Karpas-422 (cell line): ENCODE results near the gene SRSF3. TPM values are rescaled to one million over a fixed set of nuclear protein-coding genes. Genes with fewer than 3 reads are reported as not detected.
"Not testable (repeated sequence)": the region's sequence is repeated elsewhere in the genome, so short reads cannot be mapped to it uniquely, and the experiment has no call there.

Experiments used
- DNase-seq: peaks from one replicate; pipeline ENCODE4 v3.0.0-alpha.2; 2015
- H2AFZ ChIP-seq: fragments of 200-600 bp; sonication (generic); 2 replicates; pipeline ENCODE4 v1.6.1; 2014; ENCODE audit warnings: antibody characterized with exemption, low read length, mixed read lengths
- H3K27ac ChIP-seq: fragments of 200-600 bp; sonication (generic); 2 replicates; pipeline ENCODE4 v1.5.1; 2014; ENCODE audit warnings: mild to moderate bottlenecking, low read length, moderate library complexity
- H3K27me3 ChIP-seq: fragments of 200-600 bp; sonication (generic); 2 replicates; pipeline ENCODE4 v1.6.1; 2014; ENCODE audit warnings: low read length, mixed read lengths
- H3K36me3 ChIP-seq: fragments of 200-600 bp; sonication (generic); 2 replicates; pipeline ENCODE4 v1.6.1; 2014; ENCODE audit warnings: low read length, mixed read lengths; ENCODE audit not compliant: insufficient read depth
- H3K4me1 ChIP-seq: fragments of 200-600 bp; sonication (generic); 2 replicates; pipeline ENCODE4 v1.6.1; 2014; ENCODE audit warnings: mild to moderate bottlenecking, low read length, mixed read lengths
- H3K4me2 ChIP-seq: fragments of 200-600 bp; sonication (generic); 2 replicates; pipeline ENCODE4 v1.6.1; 2014; ENCODE audit warnings: low read length, low read depth, mild to moderate bottlenecking; ENCODE audit not compliant: poor library complexity, severe bottlenecking
- H3K4me3 ChIP-seq: fragments of 200-600 bp; sonication (generic); 2 replicates; pipeline ENCODE4 v1.5.1; 2014; ENCODE audit warnings: mild to moderate bottlenecking, antibody characterized with exemption, low read length, mixed read lengths
- H3K79me2 ChIP-seq: fragments of 200-600 bp; sonication (generic); 2 replicates; pipeline ENCODE4 v1.6.1; 2014; ENCODE audit warnings: mild to moderate bottlenecking, low read length, mixed read lengths
- H3K9ac ChIP-seq: fragments of 200-600 bp; sonication (generic); 2 replicates; pipeline ENCODE4 v1.6.0; 2014; ENCODE audit warnings: low read length
- H3K9me2 ChIP-seq: fragments of 200-600 bp; sonication (generic), shearing (Covaris generic); replicated peaks from 2 replicates; pipeline ENCODE4 v1.6.0; 2014; ENCODE audit warnings: mild to moderate bottlenecking, low read length, moderate library complexity; ENCODE audit not compliant: insufficient read depth
- H3K9me3 ChIP-seq: fragments of 300-700, 200-600 bp; sonication (generic); 2 replicates; pipeline ENCODE4 v1.6.1; 2014; ENCODE audit warnings: low read length, mixed read lengths
- H4K20me1 ChIP-seq: fragments of 200-600 bp; sonication (generic); 2 replicates; pipeline ENCODE4 v1.6.1; 2014; ENCODE audit warnings: mild to moderate bottlenecking, antibody characterized with exemption, low read length, low read depth; ENCODE audit not compliant: insufficient read depth
- total RNA-seq: library from RNA; depleted of rRNA; stranded (reverse); fragments of >200 nt; shearing (Covaris generic); gene quantifications from 2 replicates; pipeline ENCODE4 v1.2.3, GENCODE V29; 2014; ENCODE audit warnings: low replicate concordance

The SRSF3 gene
- total RNA-seq, 1 experiment from 2014 or later, result 216 TPM

- Histone ChIP-seq H4K20me1 (no peaks in the 10 kb centered on the region), H3K9me3 (no peaks in the 10 kb centered on the region), H3K4me2 (no peak overlapping the region), H2AFZ (no peak overlapping the region), H3K9ac (no peak overlapping the region), H3K79me2 (no peaks in the 10 kb centered on the region), H3K4me3 (no peak overlapping the region), H3K36me3 (no peaks in the 10 kb centered on the region), H3K27me3 (no peaks in the 10 kb centered on the region), H3K27ac (no peak overlapping the region), H3K9me2 (no peaks in the 10 kb centered on the region), H3K4me1 (peaks cover 10% of the 10 kb centered on the region)
- no peak for DNase-seq
These were observed 12.4 kb upstream of the SRSF3 start for GRCh38 chr6:36581716-36582115.

- DNase-seq, result no peak
- no peak overlapping the region for H2AFZ ChIP-seq
These were observed 7.6 kb upstream of the SRSF3 start for GRCh38 chr6:36586606-36587005.

GRCh38 chr6:36589025-36589400 lies 5.1 kb upstream of the SRSF3 start:
- H3K9me3 ChIP-seq, H3K4me3 ChIP-seq, H3K9ac ChIP-seq, H3K27ac ChIP-seq, H3K4me2 ChIP-seq, H2AFZ ChIP-seq, H3K36me3 ChIP-seq, H3K9me2 ChIP-seq, H3K27me3 ChIP-seq, DNase-seq, H4K20me1 ChIP-seq, H3K79me2 ChIP-seq: not testable (repeated sequence)
- H3K4me1 ChIP-seq, result peaks cover 27% of the 10 kb centered on the region

More at GRCh38 chr6:36586606-36587005, 7.6 kb upstream of the SRSF3 start:
- Histone ChIP-seq H3K27me3 (no peaks in the 10 kb centered on the region), H3K9ac (no peak overlapping the region), H3K36me3 (no peaks in the 10 kb centered on the region), H3K4me3 (no peak overlapping the region), H3K9me2 (no peaks in the 10 kb centered on the region), H3K9me3 (no peaks in the 10 kb centered on the region), H3K4me1 (peaks cover 7% of the 10 kb centered on the region), H3K27ac (no peak overlapping the region), H3K79me2 (no peaks in the 10 kb centered on the region), H4K20me1 (no peaks in the 10 kb centered on the region), H3K4me2 (no peak overlapping the region)

GRCh38 chr6:36590237-36590636 lies 3.9 kb upstream of the SRSF3 start:
- H3K9me3 ChIP-seq, result no peaks in the 10 kb centered on the region
- H3K27me3 ChIP-seq, result no peaks in the 10 kb centered on the region; the same call in 1 of the 2 replicates
- peaks cover 11% of the 10 kb centered on the region for H3K79me2 ChIP-seq
- no peak overlapping the region for H3K4me3 ChIP-seq
- H3K27ac ChIP-seq, result no peak overlapping the region
- no peak overlapping the region for H3K9ac ChIP-seq
- no peaks in the 10 kb centered on the region for H3K9me2 ChIP-seq
- H3K4me2 ChIP-seq, result no peak overlapping the region
- no peak overlapping the region for H2AFZ ChIP-seq
- no peak for DNase-seq
- H3K4me1 ChIP-seq, result peaks cover 26% of the 10 kb centered on the region
- H3K36me3 ChIP-seq, result peaks cover 6% of the 10 kb centered on the region
- H4K20me1 ChIP-seq, result peaks cover 7% of the 10 kb centered on the region; the same call in 1 of the 2 replicates

- no peaks in the 10 kb centered on the region for H3K9me2 ChIP-seq
- peak overlapping the region; percentile 94 for H3K4me2 ChIP-seq
- H3K4me3 ChIP-seq, result no peak overlapping the region
- peaks cover 26% of the 10 kb centered on the region for H4K20me1 ChIP-seq
- H3K27me3 ChIP-seq, result no peaks in the 10 kb centered on the region; the same call in 1 of the 2 replicates
- DNase-seq, result no peak
- 0 out of 2 replicates have a peak overlapping the region, but pooled peaks have one; percentile 39 for H3K9ac ChIP-seq
- no peak overlapping the region for H2AFZ ChIP-seq
- H3K36me3 ChIP-seq, result peaks cover 26% of the 10 kb centered on the region
- H3K27ac ChIP-seq, result no peak overlapping the region
- H3K4me1 ChIP-seq, result peaks cover 46% of the 10 kb centered on the region
- H3K9me3 ChIP-seq, result no peaks in the 10 kb centered on the region
- H3K79me2 ChIP-seq, result peaks cover 31% of the 10 kb centered on the region
These were observed 1.9 kb upstream of the SRSF3 start for GRCh38 chr6:36592221-36592655.

GRCh38 chr6:36593569-36594028 lies 563 bp upstream of the SRSF3 start:
- Histone ChIP-seq H3K27ac (peak overlapping the region; percentile 89), H3K27me3 (no peaks in the 10 kb centered on the region; the same call in 1 of the 2 replicates), H3K4me3 (peak overlapping the region; percentile 91), H3K9ac (peak overlapping the region; percentile 79), H3K79me2 (peaks cover 43% of the 10 kb centered on the region), H3K9me3 (no peaks in the 10 kb centered on the region), H3K36me3 (peaks cover 38% of the 10 kb centered on the region), H4K20me1 (peaks cover 37% of the 10 kb centered on the region), H3K4me1 (peaks cover 56% of the 10 kb centered on the region), H3K9me2 (no peaks in the 10 kb centered on the region), H2AFZ (peak overlapping the region; percentile 68), H3K4me2 (peak overlapping the region; percentile 94)
- DNase-seq, result peak; percentile 88

- Histone ChIP-seq H3K4me2 (peak overlapping the region; percentile 94), H2AFZ (no peak overlapping the region), H4K20me1 (peaks cover 51% of the 10 kb centered on the region), H3K27ac (peak overlapping the region; percentile 89), H3K4me3 (peak overlapping the region; percentile 91), H3K9me2 (no peaks in the 10 kb centered on the region), H3K9me3 (no peaks in the 10 kb centered on the region), H3K79me2 (peaks cover 57% of the 10 kb centered on the region), H3K27me3 (no peaks in the 10 kb centered on the region; the same call in 1 of the 2 replicates), H3K36me3 (peaks cover 53% of the 10 kb centered on the region), H3K9ac (peak overlapping the region; percentile 79), H3K4me1 (peaks cover 59% of the 10 kb centered on the region)
- no peak for DNase-seq
These were observed 868 bp downstream of the SRSF3 start for GRCh38 chr6:36594816-36595643.

GRCh38 chr6:36596356-36596755 lies 2.2 kb downstream of the SRSF3 start:
- no peak overlapping the region for H2AFZ ChIP-seq
- peaks cover 65% of the 10 kb centered on the region for H3K79me2 ChIP-seq
- no peaks in the 10 kb centered on the region; the same call in 1 of the 2 replicates for H3K27me3 ChIP-seq
- no peak for DNase-seq
- H3K27ac ChIP-seq, result peak overlapping the region; percentile 32
- peak overlapping the region; percentile 91 for H3K4me3 ChIP-seq
- H4K20me1 ChIP-seq, result peaks cover 56% of the 10 kb centered on the region
- H3K36me3 ChIP-seq, result peaks cover 65% of the 10 kb centered on the region
- no peaks in the 10 kb centered on the region for H3K9me2 ChIP-seq
- no peaks in the 10 kb centered on the region for H3K9me3 ChIP-seq
- H3K9ac ChIP-seq, result peak overlapping the region; percentile 79; the same call in 1 of the 2 replicates
- H3K4me1 ChIP-seq, result peaks cover 58% of the 10 kb centered on the region
- H3K4me2 ChIP-seq, result peak overlapping the region; percentile 94
